Measurements from ENCODE around the gene MAP7. TPM values are rescaled to one million over a fixed set of nuclear protein-coding genes. Genes with fewer than 3 reads are reported as not detected.

MAP7 gene
- total and polyA plus RNA-seq, 9 of the 15 experiments (the other 6 are each of a cell fraction or from before 2014, with no cell fraction given) = 0.76 to 7.7 (median 3.9) TPM

DNA sequence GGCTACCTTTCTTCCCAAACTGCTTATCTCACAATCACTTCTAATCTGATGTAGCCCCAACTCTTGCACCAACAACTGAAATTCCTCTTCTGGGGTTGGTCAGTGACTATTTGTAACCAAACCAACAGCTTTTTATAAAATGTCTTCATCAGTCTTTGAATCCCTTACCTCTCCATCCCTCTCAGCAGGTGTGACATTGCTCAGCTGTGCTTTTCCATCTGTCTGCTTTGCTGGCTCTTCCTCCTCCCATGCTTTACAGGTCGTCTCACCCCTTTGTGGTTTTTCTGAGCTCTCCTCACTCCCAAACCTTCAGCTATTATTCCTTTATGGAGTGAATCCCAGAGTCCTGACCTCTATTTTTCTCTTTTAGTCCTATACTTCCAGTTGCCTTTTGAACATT is 5.9 kb downstream of the MAP7 start:
- Histone ChIP-seq H3K4me2 (ENCODE audit: insufficient read depth, low read length) (no peak overlapping the region), H4K20me1 (replicated peaks; ENCODE audit: control insufficient read depth, insufficient read depth, low read length) (0 out of 2 replicates have a peak, but pooled peaks cover 5% of the 10 kb centered on the region), H3K36me3 (ENCODE audit: control insufficient read depth, insufficient read depth, low read length) (no peaks in the 10 kb centered on the region), H2AFZ (ENCODE audit: low read depth, low read length) (no peak overlapping the region), H3K4me1 (replicated peaks in 1 of 2; ENCODE audit: control insufficient read depth in 2 of 2, insufficient read depth in 2 of 2, low read length in 2 of 2) (peaks cover 1 to 5% of the 10 kb centered on the region in 2 experiments), H3K9ac (ENCODE audit: insufficient read depth in 1 of 2, low read depth in 2 of 2, low read length in 2 of 2) (no peak overlapping the region), H3K9me3 (replicated peaks; ENCODE audit: control insufficient read depth, insufficient read depth, low read depth, low read length) (no peaks in the 10 kb centered on the region), H3K27ac (ENCODE audit: extremely low read depth, low read depth, low read length) (no peak overlapping the region), H3K79me2 (ENCODE audit: control insufficient read depth, insufficient read depth, low read length) (no peaks in the 10 kb centered on the region), H3K4me3 (no peak overlapping the region), H3K27me3 (ENCODE audit: control insufficient read depth in 2 of 2, insufficient read depth in 2 of 2, low read length in 2 of 2) (peaks cover 7% of the 10 kb centered on the region in 2 experiments; a peak in 4 of 5 replicates), H3K9me1 (ENCODE audit: control insufficient read depth, insufficient read depth, low read length) (no peaks in the 10 kb centered on the region)
- ChIA-PET CTCF (ENCODE audit: low intra/inter-chr PET ratio) (no interaction called here), POLR2A (interaction anchor here (0.6 to 1.6 kb wide), 4 partner anchors 9 to 255 kb away, joined by 3 to 7 read pairs (median 4); partner anchors contain the start of gene BCLAF1)
- intact Hi-C loops (cut with micrococcal nuclease) (no loop called here), in situ Hi-C loops (cut with MboI) (loop anchor here (25.0 kb wide), 1 partner anchor 207 kb away; no protein-coding TSS in a partner anchor)
- 6% methylated on average over 1 of the region's 1 CpG for WGBS (ENCODE audit: insufficient coverage, low coverage, missing lambda C conversion rate)
- ATAC-seq (no peak), DNase-seq (ENCODE audit: extremely low read depth in 1 of 4, low spot score in 3 of 4) (no peak), FAIRE-seq (no peak)
- no TSS peak for BruUV-seq (replicated peaks)
- TF ChIP-seq PTTG1 (tag; IDR thresholded peaks at IDR 0.05; ENCODE audit: low read depth) (no peak), WHSC1 (IDR thresholded peaks at IDR 0.05; ENCODE audit: low read length) (no peak), MTF1 (CRISPR knock-in tag; IDR thresholded peaks at IDR 0.05; ENCODE audit: borderline replicate concordance) (no peak), XRCC3 (IDR thresholded peaks at IDR 0.05) (no peak), NCOR1 (IDR thresholded peaks at IDR 0.05) (no peak), SPI1 (IDR thresholded peaks at IDR 0.05; ENCODE audit: borderline replicate concordance, low read depth, low read length) (no peak), MTA3 (IDR thresholded peaks at IDR 0.05; ENCODE audit: borderline replicate concordance) (no peak), IRF1 (CRISPR knock-in tag; IDR thresholded peaks at IDR 0.05; ENCODE audit: borderline replicate concordance) (no peak), MTA1 (IDR thresholded peaks at IDR 0.05; ENCODE audit: borderline replicate concordance) (no peak), PML (IDR thresholded peaks at IDR 0.05; ENCODE audit: low read length) (no peak), KLF16 (IDR thresholded peaks at IDR 0.05) (no peak), ZNF398 (CRISPR knock-in tag; IDR thresholded peaks at IDR 0.05) (no peak), CBFA2T2 (conservative IDR thresholded peaks at IDR 0.05) (no peak), FOXM1 (IDR thresholded peaks at IDR 0.05; ENCODE audit: low read depth) (no peak), FOXM1 (CRISPR knock-in tag; IDR thresholded peaks at IDR 0.05; ENCODE audit: low read depth) (no peak), ZNF277 (CRISPR knock-in tag; IDR thresholded peaks at IDR 0.05; ENCODE audit: borderline replicate concordance) (no peak), ZNF280B (CRISPR knock-in tag; IDR thresholded peaks at IDR 0.05) (no peak)
